ENCODE measurements around the gene HKDC1.

GRCh38 chr10:69303632-69304051, 83.5 kb downstream of the HKDC1 start:
- TF ChIP-seq POLR2A (IDR thresholded peaks at IDR 0.05) (no peak), CTCF (IDR thresholded peaks at IDR 0.05 in 8 of 11, conservative IDR thresholded peaks at IDR 0.05 in 3 of 11) (no peak)
